Activated effector memory CD4-positive, alpha-beta T cell treated with anti-CD3 and anti-CD28 coated beads, Interleukin-2, amount 50 U/mL, for 16 hours (primary cell): Measurements from ENCODE around the gene AKT1.
"Not testable (repeated sequence)": the region's sequence is repeated elsewhere in the genome, so short reads cannot be mapped to it uniquely, and the experiment has no call there.

ENCODE experiments used
- DNase-seq: peaks from one replicate; pipeline ENCODE4 v3.0.0-alpha.2; 2020

AKT1 gene

DNA sequence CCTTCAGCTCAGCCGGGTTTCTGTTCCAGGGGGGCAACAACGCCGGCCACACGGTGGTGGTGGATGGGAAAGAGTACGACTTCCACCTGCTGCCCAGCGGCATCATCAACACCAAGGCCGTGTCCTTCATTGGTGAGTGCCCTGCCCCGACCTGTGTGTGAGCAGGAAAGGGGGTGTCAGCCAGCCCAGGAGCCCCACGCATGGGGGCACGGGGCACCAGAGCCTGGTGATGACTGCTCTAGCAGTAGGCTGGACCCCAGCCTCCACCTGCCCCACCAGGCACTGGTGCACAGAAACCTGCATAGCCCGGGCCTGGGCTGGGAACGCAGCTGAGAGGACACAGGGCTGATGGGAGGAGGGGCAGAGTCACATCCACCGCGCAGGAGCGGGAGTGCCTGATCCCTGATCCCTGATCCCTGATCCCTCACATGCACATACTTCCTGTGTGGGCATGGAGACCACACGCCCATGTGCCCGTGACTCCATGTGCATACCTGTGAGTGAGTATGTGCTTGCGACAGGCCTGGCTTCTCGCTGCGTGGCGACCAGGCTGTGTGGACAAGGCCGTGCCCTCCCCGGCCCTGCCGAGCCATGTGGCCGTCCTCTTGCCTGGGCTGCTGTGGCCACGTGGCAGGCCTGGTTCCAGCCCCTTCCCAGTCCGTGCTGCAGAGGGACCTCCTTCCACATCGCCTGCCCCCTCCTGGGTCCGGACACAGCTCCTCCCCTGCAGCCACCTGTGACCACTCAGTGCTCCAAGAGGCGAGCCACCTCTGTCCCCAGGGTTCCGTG lies 60.4 kb downstream of the AKT1 start:
- DNase-seq = no peak

DNA sequence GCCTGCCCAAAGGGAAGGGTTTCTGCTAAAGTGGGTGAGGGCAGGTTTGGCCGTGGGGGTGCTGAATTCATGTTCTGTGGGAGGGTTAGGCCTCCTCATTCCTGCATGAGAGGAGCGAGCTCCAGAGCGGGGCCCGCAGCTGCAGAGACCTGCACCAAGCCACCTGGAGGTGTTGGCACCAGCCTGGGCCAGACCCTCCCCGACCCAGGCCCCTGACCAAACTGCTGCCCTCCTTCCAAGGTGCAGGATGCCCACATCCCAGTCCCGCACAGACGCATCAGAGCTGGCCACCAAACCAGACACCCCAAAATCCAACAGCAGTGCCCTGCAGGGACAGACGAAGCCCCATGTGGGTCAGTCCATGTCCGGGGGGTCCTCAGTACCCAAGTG lies 61.0 kb downstream of the AKT1 start:
- DNase-seq = no peak

DNA sequence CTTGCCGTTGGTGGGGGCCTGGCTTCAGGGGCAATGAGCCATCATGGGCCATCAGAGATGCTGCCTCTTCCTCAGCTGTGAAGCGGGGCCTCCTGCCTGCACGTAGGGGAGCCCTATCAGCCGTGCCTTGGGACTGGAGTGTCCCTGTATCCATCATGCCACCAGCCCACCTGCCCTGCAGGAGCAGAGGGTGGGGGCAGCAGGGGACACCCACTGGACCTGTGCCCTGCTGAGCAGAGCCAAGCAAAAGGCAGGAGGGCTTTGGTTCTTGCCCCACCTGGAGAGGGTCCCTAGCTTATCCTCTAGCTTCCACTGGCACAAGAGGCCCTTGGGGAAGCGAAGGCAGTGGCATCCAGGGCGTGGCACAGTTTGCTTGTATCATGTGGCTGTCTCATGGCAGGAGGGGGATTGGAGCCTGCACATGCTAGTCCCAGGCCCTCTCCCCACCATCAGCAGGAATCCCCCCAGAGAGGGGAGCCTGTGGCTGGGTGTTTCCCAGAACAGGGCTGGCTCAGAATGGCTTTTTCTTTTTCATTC lies 61.4 kb downstream of the AKT1 start:
- no peak for DNase-seq

DNA sequence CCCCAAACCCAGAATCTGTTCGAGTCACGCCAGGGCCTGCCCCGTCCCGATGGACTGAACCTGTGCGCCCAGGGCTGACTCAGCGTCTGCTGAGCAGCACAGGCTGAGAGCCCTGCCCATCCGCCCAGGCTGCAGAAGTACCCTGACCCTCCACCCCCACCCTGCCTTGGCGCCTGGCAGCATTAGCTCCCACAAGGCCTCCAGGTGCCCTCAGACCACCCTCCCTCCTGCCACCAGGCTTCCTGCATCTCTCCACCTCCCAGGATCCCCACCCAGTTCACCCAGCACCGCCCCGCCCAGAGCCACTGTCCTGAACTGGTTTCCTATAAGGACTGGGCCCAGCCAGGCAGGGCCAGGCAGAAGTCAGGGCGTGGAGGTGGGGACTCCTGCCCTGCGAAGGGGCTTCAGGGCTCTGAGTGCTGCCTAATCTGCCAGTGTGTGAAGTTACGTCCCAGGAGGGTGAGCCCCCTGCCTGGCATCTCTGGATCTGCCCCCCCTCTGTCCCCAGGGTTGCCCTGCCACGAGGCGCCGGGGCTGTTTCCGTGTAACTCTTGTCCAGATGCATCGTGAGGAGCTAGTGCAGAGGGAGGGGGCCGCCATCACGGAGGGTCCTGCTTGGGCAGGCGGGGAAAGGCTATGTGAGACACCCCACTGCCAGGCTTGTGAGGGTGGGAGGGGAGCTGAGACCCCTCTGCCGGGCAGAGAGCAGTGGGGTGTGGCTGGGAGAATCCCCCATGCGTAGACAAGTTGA lies 62.4 kb downstream of the AKT1 start:
- DNase-seq = no peak

DNA sequence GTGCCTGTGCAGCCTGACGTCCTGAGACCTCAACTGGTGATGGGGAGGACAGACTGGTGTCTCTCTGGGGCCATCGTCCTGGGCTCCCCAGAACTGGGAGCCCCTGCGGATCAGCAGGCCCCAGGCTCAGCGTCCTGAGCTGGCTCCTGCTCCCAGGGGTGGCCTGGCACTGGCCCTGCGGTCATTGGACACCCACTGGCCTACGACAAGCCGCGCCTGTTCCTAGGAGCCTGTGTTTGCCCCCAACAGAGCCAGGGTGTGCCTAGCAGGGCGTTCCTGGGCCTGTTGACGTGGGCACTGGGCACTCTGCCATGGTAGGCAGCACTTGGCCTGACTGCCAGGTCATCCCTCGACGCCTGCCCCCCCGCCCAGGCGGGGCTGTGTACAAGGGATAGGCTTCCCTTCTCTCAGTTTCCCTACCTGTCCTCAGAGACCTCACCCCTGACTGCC lies 63.2 kb downstream of the AKT1 start:
- no peak for DNase-seq

DNA sequence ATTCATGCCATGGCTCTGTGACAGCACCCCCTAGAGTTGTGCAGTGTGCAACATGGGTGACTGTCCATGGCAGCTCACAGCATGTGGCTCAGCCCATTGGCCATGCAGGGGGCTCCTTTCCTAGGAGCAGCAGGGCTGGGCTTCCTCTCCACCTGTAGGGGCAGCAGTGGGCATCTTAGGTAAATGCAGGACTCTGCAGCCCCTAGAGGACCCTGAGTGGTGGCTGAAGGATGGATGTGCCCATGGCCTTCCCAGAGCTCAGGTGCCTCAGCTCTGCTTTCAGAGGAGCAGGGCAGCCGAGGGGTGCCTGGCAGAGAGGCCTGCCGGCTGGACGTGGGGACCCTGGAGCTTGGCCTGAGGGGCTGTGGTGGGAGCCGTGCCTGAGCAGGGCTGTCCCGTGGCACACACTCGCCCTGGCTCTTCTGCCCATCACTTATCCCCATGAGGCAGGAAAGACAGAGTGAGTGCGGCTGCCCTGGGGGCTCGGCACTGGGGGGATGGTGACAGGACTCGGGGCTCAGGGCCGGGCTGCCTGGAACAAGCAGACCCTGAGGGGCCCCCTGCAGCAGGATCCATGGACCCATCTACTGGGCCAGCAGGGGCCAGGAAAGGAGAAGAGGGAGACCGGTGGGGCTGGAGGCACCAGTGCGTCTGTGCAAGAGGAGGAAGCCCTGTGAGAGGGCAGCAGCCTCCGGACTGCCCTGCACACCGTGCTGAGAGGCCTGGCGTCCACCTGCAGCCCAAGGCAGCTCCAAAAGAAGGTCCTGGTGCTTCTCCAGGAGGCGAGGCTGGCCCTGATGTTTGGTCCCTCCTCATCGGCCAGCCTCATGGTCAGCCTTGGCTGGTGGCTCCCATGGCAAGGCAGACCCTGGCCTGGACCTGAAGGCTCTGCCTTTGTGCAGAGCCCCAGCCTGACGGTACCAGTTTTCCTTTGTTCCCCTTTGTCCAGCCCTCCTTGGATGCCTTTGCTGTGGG lies 63.9 kb downstream of the AKT1 start:
- no peak for DNase-seq

DNA sequence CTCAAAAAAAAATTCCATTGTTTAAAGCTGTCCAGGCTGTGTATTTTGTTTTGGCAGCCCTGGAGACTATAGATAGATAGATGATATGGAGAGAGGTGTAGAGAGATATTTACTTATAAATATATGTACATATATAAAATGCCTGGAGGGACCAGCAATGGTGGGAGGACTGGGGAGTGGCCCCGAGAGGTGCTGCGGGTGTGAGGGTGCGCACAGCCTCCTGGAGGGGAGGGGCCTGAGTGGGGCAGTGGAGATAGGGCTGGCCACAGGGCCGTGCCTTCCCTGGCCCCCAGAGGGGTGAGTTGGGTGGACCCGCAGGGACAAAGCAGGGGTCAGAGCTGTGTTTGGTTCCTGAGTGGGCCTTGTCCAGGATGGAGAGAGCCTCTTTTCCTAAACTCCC lies 65.1 kb downstream of the AKT1 start:
- no peak for DNase-seq

DNA sequence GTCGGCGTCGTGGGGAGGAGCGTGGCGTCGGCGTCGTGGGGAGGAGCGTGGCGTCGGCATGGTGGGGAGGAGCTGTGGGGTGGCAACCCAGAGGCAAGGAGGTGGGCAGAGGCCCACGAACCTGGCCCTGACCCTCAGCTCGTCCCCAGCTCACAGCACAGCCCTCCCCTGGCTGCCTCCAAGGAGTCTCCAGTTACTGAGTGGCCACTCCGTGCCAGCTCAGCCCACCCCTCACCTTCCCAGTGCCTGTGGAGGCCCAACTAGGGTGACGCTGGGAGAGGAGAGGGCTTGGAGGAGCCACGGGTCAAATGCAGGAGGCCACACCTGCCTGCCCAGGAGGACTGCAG lies 65.7 kb downstream of the AKT1 start:
- DNase-seq = no peak

DNA sequence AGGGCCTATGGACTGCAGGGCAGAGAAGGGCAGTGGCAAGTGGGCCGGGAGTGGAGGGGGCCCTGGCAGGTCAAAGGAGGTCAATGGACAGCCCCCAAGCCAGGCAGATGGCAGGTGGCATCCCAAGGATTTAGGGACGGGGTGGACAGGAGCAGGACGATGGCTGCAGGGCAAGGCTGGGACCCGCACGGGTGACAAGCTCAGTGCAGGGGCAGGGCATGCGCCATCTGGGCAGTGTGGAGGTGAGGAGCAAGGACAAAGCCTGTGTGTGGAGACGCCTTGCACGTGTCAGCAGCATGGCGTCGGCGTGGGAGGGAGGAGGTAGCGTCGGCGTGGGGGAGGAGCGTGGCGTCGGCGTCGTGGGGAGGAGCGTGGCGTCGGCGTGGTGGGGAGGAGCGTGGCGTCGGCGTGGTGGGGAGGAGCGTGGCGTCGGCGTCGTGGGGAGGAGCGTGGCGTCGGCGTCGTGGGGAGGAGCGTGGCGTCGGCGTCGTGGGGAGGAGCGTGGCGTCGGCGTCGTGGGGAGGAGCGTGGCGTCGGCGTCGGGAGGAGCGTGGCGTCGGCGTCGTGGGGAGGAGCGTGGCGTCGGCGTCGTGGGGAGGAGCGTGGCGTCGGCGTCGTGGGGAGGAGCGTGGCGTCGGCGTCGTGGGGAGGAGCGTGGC lies 66.2 kb downstream of the AKT1 start:
- DNase-seq = not testable (repeated sequence)

DNA sequence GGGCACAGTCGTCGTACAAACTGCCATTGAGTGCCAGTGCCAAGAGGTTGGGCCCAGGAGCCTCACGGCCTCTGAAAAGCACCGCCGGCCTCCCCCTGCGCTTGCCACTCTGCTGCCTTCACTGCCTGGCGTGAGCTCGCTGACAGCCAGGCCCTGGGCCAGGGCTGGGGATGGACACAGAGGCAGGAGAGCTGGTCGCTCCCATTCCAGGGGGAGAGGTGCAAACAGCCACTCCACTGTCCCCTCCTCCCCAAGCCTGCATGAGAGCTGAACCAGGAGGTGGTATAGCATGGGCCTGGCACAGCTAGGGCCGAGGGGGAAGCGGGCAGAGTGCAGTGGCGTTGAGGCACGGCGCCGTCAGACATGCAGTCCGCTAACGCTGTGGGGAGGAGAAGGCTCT lies 66.9 kb downstream of the AKT1 start:
- DNase-seq = no peak

DNA sequence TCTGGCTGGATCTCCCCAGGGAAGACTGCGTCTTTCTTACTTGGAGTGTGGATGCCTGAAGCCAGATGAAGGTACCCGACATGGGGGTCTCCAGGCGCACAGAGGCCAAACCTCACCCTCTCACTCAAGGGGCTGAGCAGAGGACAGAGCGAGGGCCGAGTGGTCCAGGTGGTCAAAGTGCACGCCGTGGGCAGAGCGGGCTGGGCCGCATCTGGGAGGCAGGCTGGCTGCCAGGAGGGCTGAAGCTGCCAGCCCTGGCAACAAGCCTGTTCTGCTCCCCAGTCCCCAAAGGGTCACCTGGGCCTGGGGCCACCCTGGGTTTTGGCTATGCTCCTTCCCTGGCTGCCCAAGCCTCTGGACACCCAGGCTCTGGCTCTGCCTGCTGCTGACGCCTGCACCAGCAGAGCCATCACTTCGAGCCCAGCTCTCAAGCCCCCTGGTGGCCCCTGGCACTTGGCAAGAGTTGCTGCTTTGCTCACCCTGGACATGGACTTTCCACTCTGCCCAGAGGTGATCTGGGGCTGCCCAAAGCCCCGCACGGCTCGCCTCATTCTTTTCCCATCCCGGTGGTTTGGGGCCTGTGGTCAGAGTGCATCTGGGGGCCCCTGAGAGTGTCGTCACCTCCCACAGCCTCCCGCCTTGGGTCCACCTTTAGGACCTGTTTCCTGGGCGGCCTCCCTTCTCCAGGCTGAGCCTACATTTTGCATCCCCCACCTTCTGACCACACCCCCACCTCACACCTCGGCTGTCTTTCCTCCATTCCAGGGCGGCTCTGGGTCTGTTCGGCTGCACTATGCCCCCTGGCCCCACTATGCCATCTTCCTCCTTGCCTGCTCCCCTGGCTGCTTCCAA lies 68.7 kb downstream of the AKT1 start:
- DNase-seq = no peak

DNA sequence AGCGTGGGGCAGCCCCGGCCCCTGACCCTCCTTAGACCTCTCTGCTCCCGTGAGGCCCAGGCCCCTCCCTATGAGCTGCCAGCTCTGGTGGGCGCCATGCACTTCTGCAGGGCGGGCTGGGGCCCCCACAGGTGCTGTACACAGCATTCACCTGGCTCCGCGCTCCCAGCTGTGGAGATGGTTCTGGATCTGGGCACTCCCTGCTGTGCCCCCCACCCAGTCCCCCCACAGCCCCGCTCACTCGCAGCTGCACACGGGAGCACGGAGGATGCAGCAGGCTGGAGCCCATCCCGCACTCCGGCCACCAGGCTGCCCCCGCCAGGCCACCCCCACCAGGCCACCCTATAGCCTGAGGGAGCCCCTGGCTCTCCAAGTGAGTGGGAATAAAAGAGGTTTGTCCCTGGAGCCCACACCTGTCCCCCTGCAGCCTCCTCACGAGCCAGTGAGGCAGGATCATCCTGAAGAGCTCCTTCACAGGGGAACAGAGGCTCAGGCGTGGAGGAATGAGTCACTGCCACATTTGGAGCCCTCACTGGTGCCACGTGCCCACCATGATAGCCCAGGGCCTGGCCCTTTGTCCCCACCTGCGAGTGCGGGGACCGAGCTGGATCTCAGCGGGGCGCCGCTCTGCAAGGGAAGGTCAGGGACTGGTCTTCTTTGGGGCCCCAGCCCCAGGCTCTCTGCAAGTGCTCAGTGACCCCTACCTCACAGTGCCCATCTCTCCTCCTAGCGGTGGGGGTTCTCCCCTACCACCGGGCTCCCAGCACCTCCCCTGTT lies 69.6 kb downstream of the AKT1 start:
- DNase-seq = no peak

DNA sequence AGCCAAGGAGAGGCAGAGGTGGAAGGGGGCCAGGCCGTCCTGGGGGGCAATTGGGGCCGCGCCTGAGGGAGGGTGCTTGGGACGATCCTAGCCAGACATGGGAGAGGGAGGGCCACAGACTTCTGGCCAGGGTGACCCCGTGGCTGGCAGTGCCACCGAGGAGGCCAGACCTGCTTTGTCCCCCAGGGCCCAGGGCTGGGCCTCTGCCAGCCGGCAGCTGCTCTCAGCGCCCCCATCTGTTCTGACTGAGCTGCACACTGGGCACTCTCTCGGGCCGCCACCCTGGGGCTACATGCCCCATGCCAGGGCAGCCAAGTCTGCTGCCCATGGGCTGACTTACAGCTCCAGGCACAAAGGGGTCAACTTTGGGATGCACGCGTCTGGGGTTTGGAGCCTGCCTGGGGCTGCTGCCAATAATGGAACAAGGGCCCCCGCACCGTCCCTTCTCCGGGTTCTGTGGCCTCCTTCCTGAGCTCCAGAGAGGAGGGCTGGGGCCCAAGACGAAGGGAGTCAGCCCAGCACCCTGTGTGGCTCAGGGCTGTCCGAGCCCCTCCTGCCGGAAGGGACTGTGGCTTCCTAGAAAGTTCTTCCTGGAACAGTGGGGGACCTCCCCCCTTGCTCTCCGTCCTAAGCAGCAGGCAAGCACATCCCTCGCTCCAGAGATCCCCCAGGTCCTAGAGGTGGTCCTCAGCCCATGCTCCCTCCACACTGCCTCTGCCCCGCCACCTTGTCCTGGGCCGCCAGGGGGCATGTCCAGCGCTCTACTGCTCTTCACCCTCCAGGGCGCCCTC lies 70.4 kb downstream of the AKT1 start:
- DNase-seq = no peak

DNA sequence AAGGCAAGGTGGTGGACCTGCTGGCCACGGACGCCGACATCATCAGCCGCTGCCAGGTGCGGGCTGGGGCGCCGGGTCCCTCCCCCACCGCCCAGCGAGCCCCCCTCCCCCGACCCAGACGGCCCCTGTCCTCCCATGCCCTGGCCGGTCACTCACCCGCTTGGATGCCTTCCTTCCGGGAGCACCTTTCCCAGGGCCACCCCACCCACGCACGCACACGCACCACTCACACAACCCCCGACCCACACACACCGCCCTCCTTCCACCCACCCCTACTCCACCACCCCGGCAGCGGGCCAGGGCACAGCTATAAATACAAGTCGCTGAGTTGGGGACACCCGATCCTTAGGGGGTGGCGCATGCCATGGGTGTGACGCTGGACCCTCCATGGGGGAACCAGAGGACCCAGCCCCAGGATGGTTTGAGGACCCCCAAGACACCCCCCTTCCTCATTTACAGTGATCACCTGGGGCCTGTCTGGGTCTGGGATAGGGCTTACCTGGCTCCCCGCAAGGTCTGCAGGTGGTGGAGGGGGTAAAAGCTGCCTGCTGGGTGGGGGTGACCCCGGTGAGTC lies 71.1 kb downstream of the AKT1 start:
- DNase-seq = peak; percentile 70

DNA sequence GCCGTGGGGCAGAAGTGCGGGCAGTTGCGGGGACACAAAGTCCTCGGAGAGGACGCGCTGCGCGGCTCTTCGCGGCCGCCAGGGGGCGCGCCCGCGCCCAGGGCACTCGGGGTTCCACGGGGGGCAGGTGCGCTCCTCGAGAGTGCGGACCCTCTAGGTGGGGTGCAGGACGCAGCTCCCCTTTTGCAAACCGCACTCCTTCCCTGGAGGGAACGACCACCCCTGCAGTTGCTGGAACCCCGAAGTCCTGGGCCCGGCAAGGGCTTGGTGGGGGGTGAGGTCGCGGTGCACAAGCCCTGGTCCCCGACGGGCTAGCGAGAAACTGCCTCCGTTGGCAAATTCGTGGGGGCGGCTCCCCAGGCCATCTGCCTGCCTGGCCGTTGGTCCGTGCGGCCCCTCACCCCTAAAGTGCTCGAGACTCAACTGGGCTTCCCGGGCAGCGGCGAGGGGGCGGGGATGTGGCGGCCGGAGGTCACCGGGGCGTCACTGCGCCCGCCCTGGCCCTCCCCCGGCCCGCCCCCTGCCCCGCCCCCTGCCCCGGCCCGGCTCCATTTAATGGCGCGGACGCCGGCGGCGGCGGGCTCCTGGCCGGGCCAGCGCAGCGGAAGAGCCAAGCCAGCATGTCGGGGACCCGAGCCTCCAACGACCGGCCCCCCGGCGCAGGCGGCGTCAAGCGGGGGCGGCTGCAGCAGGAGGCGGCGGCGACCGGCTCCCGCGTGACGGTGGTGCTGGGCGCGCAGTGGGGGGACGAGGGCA lies 71.7 kb downstream of the AKT1 start, which contains the start of gene ADSS1:
ADSS1 (plus strand) TSS at position 579 of the 756 bp plus-strand sequence; CDS start at position 621, 42 bp downstream.
- DNase-seq = peak; percentile 86

DNA sequence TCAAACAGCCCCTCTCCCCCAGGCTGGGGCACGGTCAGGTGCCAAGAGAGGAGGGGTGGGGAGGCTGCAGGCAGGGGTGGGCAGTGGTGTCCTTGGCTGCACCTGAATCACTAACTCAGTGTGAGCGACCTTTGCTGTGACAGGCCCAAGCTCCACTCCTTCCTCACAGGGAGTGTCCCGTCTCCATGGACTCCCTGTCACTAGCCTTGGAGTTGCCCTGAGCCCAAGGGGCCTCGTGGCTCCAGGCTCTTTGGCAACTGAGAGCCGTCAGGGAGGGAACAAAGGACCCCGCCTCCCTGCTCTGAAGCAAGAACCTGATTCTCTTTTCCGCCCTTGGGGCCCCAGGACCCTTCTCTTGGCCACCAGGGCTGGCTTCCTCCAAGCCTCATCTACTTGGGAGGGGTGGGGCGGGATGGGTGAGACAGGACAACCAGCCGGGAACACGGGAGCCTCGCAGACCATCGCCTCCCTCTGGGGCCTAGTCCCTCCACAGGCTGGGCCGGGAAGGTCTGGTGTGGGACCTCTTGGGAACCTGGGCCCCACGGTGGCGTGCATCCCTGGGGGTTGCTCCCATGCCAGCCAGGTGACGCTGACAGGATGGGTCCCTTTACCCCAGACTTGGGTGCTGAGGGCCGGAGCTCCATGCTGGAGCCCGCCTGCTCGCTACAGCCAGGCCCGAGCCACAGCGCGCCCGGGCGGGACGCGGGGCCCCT lies 72.5 kb downstream of the AKT1 start:
- DNase-seq = no peak

DNA sequence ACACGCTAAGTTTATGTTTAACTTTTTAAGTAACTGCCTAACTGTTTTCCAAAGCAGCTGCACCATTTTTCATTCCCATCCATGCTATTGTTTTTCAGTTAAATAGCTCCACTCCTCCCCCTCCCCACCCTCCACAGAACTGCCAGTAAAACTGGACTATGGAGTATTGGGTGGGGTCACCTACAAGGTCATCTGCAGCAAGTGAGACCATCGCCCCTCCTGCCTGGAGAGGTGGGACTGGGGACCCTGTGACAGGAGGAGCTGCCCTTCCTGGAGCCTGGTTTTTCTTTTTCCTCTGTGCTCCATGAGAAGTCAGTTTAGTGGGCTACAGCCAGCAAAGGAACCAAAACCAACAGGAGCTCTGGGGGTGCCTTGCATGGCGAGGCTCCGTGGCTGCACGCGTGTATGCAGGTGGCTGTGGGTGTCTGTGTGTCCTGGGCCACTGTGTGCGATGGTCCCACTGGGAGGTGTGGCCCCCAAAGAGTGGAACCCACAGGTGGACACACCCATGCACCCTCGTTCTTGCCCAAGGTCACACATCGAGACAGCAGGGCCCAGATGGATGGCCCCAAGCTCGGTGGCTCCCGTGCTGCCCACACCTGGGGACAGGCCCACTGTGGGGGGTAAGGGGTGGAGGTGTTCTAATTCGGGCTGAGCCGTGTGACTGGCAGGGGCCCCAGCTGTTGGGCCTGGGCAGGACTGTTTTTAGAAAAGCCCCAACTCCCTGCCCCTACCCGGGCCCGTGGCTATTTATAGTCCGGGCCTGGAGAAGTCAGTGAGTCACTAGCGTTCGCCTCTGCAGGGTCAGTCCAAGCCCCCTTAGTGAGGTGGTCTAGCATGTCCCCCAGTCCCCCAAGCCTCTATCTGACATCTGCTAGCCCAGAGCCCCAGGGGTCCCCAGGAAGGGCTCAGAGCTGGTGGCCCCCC lies 73.8 kb downstream of the AKT1 start:
- no peak for DNase-seq
